Tibial nerve (tissue), 4 donors: Measurements from ENCODE around the gene MICB.

Experiments
- EP300 ChIP-seq, 2 donors: sonication (generic); formaldehyde crosslinking; IDR thresholded peaks; one replicate each; pipeline ENCODE4 v1.6.1; 2017; ENCODE audit warnings: antibody characterized with exemption in 2 of 2, mild to moderate bottlenecking in 1 of 2
- POLR2A ChIP-seq, 2 donors: fragments of 450-650 bp; IDR thresholded peaks; one replicate each; pipeline ENCODE4 v1.6.1; 2017; ENCODE audit warnings: antibody characterized with exemption in 2 of 2, mild to moderate bottlenecking in 2 of 2, moderate library complexity in 2 of 2
- TF ChIP-seq, protein P1 (sequence below), 5 experiments: fragments of 200-600 bp in 3 of 5; fragments of 450-650 bp in 2 of 5; sonication (generic) in 3 of 5; IDR thresholded peaks; one replicate each; pipeline ENCODE4 v1.5.1; 2016 to 2019; ENCODE audit warnings: antibody characterized with exemption in 5 of 5, mild to moderate bottlenecking in 3 of 5, moderate library complexity in 2 of 5

DNA sequence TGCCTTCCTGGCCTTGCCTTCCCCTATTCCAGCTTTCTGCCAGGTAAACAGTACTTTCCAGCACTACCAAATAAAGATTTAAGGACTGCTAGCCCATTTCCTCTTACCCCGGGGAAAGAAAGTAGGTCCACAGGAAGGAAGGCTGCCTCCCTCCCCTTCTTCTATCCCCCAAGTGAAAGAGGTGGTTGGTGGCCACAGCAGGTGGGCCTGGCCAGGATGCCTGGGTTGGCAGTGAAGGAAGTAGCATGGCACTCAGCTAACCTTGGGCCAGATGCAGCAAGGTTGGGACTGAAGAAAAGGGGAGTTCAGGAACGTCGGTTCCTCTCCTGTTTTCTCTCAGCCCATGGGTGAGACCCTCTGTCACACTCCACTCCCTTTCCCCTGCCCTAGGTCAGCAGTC is 58.4 kb downstream of the MICB start:
- TF ChIP-seq POLR2A (IDR thresholded peaks at IDR 0.05) (no peak), EP300 (IDR thresholded peaks at IDR 0.05) (no peak)
- TF ChIP-seq, protein P1, sequence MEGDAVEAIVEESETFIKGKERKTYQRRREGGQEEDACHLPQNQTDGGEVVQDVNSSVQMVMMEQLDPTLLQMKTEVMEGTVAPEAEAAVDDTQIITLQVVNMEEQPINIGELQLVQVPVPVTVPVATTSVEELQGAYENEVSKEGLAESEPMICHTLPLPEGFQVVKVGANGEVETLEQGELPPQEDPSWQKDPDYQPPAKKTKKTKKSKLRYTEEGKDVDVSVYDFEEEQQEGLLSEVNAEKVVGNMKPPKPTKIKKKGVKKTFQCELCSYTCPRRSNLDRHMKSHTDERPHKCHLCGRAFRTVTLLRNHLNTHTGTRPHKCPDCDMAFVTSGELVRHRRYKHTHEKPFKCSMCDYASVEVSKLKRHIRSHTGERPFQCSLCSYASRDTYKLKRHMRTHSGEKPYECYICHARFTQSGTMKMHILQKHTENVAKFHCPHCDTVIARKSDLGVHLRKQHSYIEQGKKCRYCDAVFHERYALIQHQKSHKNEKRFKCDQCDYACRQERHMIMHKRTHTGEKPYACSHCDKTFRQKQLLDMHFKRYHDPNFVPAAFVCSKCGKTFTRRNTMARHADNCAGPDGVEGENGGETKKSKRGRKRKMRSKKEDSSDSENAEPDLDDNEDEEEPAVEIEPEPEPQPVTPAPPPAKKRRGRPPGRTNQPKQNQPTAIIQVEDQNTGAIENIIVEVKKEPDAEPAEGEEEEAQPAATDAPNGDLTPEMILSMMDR (IDR thresholded peaks at IDR 0.05) = no peak
